ENCODE results near the gene ATF6B.

- TF ChIP-seq TEAD4 (IDR thresholded peaks at IDR 0.05; ENCODE audit: low read depth, low read length), result no peak
- TF ChIP-seq CEBPB (IDR thresholded peaks at IDR 0.05; ENCODE audit: low read depth, low read length), result no peak
These were observed 20.6 kb downstream of the ATF6B start for GRCh38 chr6:32107406-32107805.

Measured in H1 (cell line).